ENCODE measurements around the gene IPO8. TPM values are rescaled to one million over a fixed set of nuclear protein-coding genes. Genes with fewer than 3 reads are reported as not detected.

Gene IPO8
- total and polyA plus RNA-seq, 2 of the 4 experiments (the other 2 are of a cell fraction): 11.1 to 31.5 TPM

DNA sequence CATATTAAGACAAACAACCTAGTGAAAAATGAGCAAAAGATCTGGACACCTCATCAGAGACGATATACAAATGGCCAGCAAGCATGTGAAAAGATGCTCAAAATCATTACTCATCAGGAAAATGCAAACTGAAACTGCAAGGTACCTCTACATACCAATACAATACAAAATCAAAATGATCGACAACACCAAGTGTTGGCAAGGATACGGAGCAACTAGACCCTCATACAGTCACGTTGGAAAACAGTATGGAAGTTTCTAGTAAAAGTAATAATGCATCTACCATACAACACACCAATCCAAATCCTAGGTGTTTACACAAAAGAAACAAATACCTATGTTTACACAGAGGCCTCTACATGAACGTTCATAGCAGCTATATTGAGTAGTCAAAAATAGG lies 99.9 kb downstream of the IPO8 start:
- H3K9me3 ChIP-seq (ENCODE audit: control insufficient read depth, insufficient read depth, low read length): no peaks in the 10 kb centered on the region
- CTCF ChIA-PET: interaction anchor here (0.7 kb wide), 1 partner anchor 99 kb away, joined by 4 read pairs; no protein-coding TSS in a partner anchor
- H3K18ac ChIP-seq (ENCODE audit: low read depth, low read length): no peak overlapping the region
- H3K79me1 ChIP-seq (ENCODE audit: low read depth in 1 of 2, low read length in 2 of 2): no peaks in the 10 kb centered on the region
- no peak overlapping the region for H3K56ac ChIP-seq (ENCODE audit: extremely low read depth, insufficient read depth, low read length)
- no peak overlapping the region for H3K23ac ChIP-seq (ENCODE audit: low read depth, low read length)
- H3K9me1 ChIP-seq (ENCODE audit: insufficient read depth, low read length): no peaks in the 10 kb centered on the region
- dilution Hi-C loops (cut with HindIII; ENCODE audit: low sequenced_read_pairs, unreplicated experiment): no loop called here
- no peak overlapping the region for H3K4me3 ChIP-seq (ENCODE audit: insufficient read depth, low read depth, low read length)
- H3K27ac ChIP-seq (ENCODE audit: insufficient read depth, low read length): no peak overlapping the region
- in situ Hi-C loops (cut with MboI; ENCODE audit: low sequenced_read_pairs): no loop called here
- no peak overlapping the region for H2AK5ac ChIP-seq (ENCODE audit: low read depth, low read length)
- ATAC-seq (ENCODE audit: low read depth) (no peak), DNase-seq (no peak)
- H4K91ac ChIP-seq (ENCODE audit: insufficient read depth, low read depth, low read length): no peak overlapping the region
- H3K27me3 ChIP-seq (ENCODE audit: control insufficient read depth, insufficient read depth, low read length): no peaks in the 10 kb centered on the region; the same call in 1 of the 2 replicates
- H2BK15ac ChIP-seq (ENCODE audit: low read depth, low read length): no peak overlapping the region
- no peak overlapping the region for H3K4ac ChIP-seq (ENCODE audit: low read depth, low read length)
- no peaks in the 10 kb centered on the region for H4K20me1 ChIP-seq (ENCODE audit: insufficient read depth, low read length)
- H4K8ac ChIP-seq (ENCODE audit: low read depth in 2 of 2, low read length in 2 of 2): no peak overlapping the region
- H2BK5ac ChIP-seq (ENCODE audit: low read depth, low read length, poor library complexity, severe bottlenecking): no peak overlapping the region
- H3K4me2 ChIP-seq (ENCODE audit: low read depth, low read length): no peak overlapping the region
- TF ChIP-seq RFX5 (IDR thresholded peaks at IDR 0.05; ENCODE audit: low read depth, low read length): no peak
- no peak for TF ChIP-seq POLR2A (IDR thresholded peaks at IDR 0.05; ENCODE audit: low read depth, low read length)
- no peak for TF ChIP-seq NFE2L2 (IDR thresholded peaks at IDR 0.05; ENCODE audit: low read depth, low read length)
- no peak for TF ChIP-seq MAFK (IDR thresholded peaks at IDR 0.05; ENCODE audit: low read depth, low read length)
- TF ChIP-seq USF2 (IDR thresholded peaks at IDR 0.05; ENCODE audit: low read depth, low read length): no peak
- TF ChIP-seq MAZ (IDR thresholded peaks at IDR 0.05; ENCODE audit: borderline replicate concordance, low read depth, low read length): no peak
- TF ChIP-seq RCOR1 (IDR thresholded peaks at IDR 0.05; ENCODE audit: insufficient replicate concordance, low read length): no peak
- TF ChIP-seq, protein P1, sequence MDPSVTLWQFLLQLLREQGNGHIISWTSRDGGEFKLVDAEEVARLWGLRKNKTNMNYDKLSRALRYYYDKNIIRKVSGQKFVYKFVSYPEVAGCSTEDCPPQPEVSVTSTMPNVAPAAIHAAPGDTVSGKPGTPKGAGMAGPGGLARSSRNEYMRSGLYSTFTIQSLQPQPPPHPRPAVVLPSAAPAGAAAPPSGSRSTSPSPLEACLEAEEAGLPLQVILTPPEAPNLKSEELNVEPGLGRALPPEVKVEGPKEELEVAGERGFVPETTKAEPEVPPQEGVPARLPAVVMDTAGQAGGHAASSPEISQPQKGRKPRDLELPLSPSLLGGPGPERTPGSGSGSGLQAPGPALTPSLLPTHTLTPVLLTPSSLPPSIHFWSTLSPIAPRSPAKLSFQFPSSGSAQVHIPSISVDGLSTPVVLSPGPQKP (IDR thresholded peaks at IDR 0.05; ENCODE audit: borderline replicate concordance, low read depth, low read length): no peak
- TF ChIP-seq CHD1 (IDR thresholded peaks at IDR 0.05; ENCODE audit: low read depth, low read length): no peak
- TF ChIP-seq, protein P2, sequence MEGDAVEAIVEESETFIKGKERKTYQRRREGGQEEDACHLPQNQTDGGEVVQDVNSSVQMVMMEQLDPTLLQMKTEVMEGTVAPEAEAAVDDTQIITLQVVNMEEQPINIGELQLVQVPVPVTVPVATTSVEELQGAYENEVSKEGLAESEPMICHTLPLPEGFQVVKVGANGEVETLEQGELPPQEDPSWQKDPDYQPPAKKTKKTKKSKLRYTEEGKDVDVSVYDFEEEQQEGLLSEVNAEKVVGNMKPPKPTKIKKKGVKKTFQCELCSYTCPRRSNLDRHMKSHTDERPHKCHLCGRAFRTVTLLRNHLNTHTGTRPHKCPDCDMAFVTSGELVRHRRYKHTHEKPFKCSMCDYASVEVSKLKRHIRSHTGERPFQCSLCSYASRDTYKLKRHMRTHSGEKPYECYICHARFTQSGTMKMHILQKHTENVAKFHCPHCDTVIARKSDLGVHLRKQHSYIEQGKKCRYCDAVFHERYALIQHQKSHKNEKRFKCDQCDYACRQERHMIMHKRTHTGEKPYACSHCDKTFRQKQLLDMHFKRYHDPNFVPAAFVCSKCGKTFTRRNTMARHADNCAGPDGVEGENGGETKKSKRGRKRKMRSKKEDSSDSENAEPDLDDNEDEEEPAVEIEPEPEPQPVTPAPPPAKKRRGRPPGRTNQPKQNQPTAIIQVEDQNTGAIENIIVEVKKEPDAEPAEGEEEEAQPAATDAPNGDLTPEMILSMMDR (conservative IDR thresholded peaks at IDR 0.05; ENCODE audit: low read depth, low read length): no peak
- TF ChIP-seq BHLHE40 (IDR thresholded peaks at IDR 0.05; ENCODE audit: low read depth, low read length): no peak
- no peak for TF ChIP-seq CEBPB (IDR thresholded peaks at IDR 0.05; ENCODE audit: low read depth, low read length)
- no peak for TF ChIP-seq MXI1 (IDR thresholded peaks at IDR 0.05; ENCODE audit: borderline replicate concordance, low read depth, low read length)
- TF ChIP-seq SMC3 (IDR thresholded peaks at IDR 0.05; ENCODE audit: low read depth, low read length): no peak
- no peak for TF ChIP-seq RAD21 (IDR thresholded peaks at IDR 0.05; ENCODE audit: low read length)
- no peak for TF ChIP-seq FOS (IDR thresholded peaks at IDR 0.05; ENCODE audit: low read depth, low read length)
- intact Hi-C loops (cut with micrococcal nuclease): no loop called here
- WGBS, 2 experiments (ENCODE audit: extremely low coverage in 2 of 2, insufficient read length in 1 of 2): no CpG with 5 or more reads among the region's 5 CpGs
- BruUV-seq (replicated peaks): no TSS peak
- no peak overlapping the region for H2BK120ac ChIP-seq (ENCODE audit: low read depth, low read length)
- no peaks in the 10 kb centered on the region for H3K36me3 ChIP-seq (ENCODE audit: control insufficient read depth, insufficient read depth, low read length)
- no peak overlapping the region for H2AFZ ChIP-seq (replicated peaks; ENCODE audit: low read length, poor library complexity)
- no peak overlapping the region for H2AK9ac ChIP-seq (replicated peaks; ENCODE audit: low read depth, low read length, poor library complexity)
- H3K4me1 ChIP-seq (ENCODE audit: control insufficient read depth, insufficient read depth, low read length): no peaks in the 10 kb centered on the region
- H3K9ac ChIP-seq (ENCODE audit: low read depth, low read length): no peak overlapping the region
- POLR2A ChIA-PET (ENCODE audit: unreplicated experiment): interaction anchor here (0.6 kb wide), 1 partner anchor 96 kb away, joined by 3 read pairs; no protein-coding TSS in a partner anchor
- H3K14ac ChIP-seq (replicated peaks; ENCODE audit: low read depth, low read length): no peak overlapping the region
- H2BK20ac ChIP-seq (ENCODE audit: low read depth, low read length): no peak overlapping the region
- H4K5ac ChIP-seq (ENCODE audit: low read depth, low read length): no peak overlapping the region

Data from IMR-90 (cell line).